GM18519 (cell line): ENCODE results near the gene RUNX2.

ENCODE experiments used
- ATAC-seq: cut with Tn5 transposase; IDR thresholded peaks from one replicate; pipeline ENCODE4 v1.9.1; 2021; ENCODE audit warnings: mild to moderate bottlenecking, moderate library complexity; ENCODE audit not compliant: unreplicated experiment, low FRiP score

Gene RUNX2

DNA sequence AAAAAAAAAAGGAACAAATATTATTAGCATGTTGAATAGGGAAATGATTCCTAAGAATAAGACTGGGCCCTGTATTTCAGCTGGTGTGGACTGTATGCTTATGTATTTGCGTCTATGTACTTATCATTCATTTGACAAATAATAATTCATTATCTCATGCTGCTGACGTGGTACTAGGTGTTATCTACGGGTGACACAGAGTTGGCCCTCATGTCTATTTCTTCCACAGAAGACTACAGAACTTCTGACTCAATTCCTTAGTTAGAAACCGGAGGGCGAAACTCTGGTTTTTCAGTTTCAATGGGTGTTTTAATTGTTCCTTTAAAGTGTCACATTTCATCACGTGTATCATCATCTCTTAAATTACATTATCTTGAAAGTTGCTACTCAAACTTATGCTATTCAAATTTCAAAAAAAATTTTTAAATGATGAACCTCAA is 381.7 kb downstream of the RUNX2 start:
- peak; percentile 60 for ATAC-seq

DNA sequence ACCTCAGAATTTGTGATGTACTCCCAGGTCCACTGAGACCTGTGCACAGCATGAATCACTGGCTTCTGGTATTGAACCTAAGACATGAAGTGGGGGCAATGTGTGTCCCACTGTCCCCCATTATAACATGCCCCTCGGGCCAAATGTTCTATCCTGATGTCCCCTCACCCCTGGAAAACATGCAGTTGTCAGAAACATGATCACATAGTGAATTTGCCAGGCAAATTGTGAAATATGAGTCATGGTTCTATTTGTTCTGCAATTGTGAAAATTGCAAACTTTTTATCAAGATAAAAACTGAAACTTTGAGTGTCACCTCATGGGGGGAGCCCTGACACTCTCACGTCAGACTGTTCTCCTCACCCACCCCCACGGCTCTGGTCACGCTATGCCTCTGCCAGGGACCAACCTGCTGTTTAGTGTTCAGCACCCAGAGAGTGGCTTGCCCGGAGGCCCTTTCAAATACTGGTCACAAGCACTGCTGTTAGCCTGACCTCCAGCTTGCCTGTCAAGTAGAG is 382.2 kb downstream of the RUNX2 start:
- peak; percentile 58 for ATAC-seq

DNA sequence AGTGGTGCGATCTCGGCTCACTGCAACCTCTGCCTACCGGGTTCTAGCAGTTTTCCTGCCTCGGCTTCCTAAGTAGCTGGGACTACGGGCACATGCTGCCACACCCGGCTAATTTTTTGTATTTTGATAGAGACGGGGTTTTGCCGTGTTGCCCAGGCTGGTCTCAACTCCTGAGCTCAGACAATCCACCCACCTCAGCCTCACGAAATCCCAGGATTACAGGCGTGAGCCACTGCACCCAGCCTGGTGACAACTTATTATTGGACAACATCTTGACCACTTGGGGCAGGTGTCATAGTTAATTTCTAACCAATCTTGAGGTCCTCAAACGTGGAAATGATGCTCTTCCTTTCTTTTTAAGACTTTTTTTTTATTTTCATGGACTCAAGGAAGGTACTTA is 383.9 kb downstream of the RUNX2 start:
- no peak for ATAC-seq

DNA sequence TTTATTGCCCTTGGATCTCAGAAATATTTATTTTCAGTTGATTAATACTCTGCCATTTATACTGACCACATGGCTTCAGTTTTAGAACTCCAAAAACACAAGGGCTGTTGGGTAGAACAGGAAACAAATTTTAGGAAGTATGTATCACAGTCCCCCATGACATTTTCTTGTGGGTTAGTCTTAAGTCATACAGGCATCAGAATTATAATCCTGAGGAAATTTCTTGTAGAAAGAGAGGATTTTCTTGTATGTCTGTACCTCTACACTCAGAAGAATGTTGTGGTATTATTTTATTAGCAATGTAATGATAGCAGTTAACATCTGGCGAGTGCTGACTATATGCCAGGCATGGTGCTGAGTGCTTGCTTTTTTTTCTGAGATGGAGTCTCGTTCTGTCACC is 384.7 kb downstream of the RUNX2 start:
- ATAC-seq = no peak
